GM10266 (cell line): Measurements from ENCODE around the gene PNPLA8.

Experiments used
- DNase-seq: peaks from one replicate; pipeline ENCODE4 v3.0.0; 2012; ENCODE audit errors: extremely low spot score
- TF ChIP-seq, protein P1 (sequence below): IDR thresholded peaks from 2 replicates; pipeline ENCODE4 v1.5.1; 2012; ENCODE audit warnings: mild to moderate bottlenecking, low read depth; ENCODE audit not compliant: control insufficient read depth, insufficient read depth; ENCODE audit errors: missing control alignments

The PNPLA8 gene

DNA sequence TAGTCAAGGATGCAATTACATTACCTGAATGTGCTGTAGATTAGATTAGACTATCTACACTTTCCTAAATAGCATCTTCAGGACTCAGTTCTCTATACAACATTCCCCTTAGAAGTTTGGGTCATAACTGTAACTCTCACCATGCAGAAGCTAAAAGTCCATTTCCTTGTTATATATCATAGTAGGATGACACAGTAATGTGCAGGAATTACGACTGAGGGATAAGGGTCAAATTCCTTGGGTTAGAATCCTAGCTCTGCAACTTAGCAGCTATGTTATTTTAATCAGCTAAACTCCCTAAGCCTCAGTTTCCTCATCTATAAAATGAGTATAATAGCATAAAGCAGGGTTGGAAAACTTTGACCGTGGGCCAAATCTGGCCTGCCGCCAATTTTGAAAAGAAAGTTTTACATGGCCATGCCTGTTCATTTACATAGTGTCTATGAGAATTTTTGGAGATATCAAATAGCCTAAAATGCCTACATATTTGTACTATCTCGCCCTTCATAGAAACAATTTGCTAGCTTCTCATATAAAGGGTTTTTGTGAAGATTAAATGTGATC lies 84.5 kb downstream of the PNPLA8 start:
- TF ChIP-seq, protein P1, sequence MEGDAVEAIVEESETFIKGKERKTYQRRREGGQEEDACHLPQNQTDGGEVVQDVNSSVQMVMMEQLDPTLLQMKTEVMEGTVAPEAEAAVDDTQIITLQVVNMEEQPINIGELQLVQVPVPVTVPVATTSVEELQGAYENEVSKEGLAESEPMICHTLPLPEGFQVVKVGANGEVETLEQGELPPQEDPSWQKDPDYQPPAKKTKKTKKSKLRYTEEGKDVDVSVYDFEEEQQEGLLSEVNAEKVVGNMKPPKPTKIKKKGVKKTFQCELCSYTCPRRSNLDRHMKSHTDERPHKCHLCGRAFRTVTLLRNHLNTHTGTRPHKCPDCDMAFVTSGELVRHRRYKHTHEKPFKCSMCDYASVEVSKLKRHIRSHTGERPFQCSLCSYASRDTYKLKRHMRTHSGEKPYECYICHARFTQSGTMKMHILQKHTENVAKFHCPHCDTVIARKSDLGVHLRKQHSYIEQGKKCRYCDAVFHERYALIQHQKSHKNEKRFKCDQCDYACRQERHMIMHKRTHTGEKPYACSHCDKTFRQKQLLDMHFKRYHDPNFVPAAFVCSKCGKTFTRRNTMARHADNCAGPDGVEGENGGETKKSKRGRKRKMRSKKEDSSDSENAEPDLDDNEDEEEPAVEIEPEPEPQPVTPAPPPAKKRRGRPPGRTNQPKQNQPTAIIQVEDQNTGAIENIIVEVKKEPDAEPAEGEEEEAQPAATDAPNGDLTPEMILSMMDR, result no peak
- DNase-seq, result no peak

DNA sequence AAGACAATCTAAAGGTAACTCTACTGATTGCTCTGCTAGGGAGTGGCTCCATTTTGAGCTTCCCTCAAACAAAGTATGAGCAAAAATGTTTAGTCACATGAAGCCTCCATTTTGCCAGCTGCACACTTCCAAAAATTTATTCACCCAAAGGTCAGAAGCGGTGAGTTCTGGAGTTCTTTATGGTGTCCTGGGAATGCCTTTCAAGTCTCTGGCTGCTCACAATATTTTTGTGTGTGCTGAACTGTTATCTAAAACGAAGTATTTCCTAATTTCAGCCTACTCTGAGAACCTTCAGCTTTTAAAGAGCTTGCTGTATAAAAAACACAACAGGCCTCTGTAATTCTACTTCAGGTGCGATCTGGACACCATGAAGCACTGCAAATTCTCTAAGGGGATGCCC lies 85.3 kb downstream of the PNPLA8 start:
- DNase-seq, result no peak

DNA sequence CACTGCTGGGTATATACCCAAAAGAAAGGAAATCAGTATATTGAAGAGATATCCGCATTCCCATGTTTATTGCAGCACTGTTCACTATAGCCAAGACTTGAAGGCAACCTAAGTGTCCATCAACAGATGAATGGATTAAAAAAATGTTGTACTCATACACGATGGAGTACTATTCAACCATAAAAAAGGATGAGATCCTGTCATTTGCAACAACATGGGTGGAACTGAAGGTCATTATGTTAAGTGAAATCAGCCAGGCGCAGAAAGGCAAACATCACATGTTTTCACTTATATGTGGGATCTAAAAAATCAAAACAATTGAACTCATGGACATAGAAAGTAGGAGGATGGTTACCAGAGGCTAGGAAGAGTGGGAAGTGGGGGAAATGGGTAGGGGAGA lies 89.0 kb downstream of the PNPLA8 start:
- TF ChIP-seq, protein P1, result no peak
- no peak for DNase-seq

More for the DNA sequence above, 85.3 kb downstream of the PNPLA8 start:
- TF ChIP-seq, protein P1, result no peak

DNA sequence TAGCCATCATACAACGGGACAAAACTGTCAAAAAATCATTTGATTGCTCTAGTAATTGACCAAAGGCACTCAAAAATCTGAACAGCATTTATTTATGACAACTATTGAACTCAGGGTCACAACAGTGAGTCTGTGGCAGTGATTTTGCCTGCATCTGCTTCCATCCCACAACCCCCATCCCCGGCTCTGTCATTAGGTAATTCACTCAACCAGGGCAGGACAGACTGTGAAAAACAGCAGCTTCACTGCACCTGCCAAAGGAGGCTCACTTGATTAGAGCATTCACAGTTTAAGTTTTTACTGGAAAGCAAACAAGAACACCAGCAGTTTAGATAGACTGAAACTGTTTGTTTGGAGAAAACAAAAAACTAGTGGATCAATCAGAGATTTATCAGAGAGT lies 91.9 kb downstream of the PNPLA8 start:
- DNase-seq, result no peak
- TF ChIP-seq, protein P1, result no peak

DNA sequence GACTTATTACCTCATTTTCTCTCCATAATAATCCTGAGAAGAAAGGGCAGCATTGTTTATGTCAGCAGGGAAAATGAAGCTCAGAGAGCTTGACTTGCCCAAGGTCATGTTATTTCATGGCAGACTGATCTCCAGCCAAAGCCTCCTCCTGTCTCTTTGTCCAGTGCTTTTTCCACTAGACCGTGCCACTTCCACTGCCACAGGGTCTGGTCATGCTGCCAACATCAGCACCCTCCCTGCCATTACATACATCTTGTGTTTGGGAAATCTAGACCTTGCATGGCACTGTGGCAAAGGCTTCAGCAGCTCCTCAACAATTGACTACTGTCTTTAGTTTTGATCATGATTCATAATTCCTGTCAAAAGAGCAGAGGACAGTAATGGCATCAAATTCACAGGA lies 94.8 kb downstream of the PNPLA8 start:
- TF ChIP-seq, protein P1, result no peak
- no peak for DNase-seq

DNA sequence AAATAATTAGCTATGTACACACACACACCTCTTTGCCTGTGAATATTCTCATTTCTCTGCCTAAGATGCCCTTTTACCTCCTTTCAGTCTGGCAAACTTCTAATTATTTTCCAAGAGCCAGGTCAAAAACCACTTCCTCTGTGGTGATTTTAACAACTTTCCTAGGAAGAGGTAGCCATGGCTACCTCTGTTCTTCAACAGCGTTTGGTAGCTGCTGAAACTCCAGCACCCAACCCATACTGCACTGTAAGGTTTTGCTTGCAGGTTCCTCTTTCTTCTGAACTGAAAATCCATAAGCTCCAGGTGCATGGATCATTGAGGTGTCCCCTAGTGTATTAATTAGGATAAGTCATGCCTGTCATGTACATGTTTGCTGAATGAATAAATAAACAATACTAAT lies 95.3 kb downstream of the PNPLA8 start:
- TF ChIP-seq, protein P1, result no peak

DNA sequence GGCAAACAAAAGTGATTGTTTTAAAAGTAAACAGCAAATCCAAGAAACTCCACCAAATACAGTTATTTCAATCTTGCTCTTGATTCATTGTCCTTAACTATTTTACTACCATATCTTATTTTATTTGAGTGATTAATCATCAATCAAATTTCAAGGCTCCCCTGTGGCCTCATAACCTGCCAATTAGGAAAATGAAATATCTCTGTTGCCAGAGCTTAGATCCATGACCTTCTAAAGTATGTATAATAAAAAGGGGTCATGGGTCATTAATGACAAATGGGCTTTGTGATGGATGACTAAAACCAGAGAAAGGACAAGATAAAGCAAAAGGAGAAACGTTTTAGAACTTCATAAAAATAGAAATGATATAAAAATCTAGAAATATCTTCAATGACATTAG lies 98.2 kb downstream of the PNPLA8 start:
- DNase-seq, result no peak
- TF ChIP-seq, protein P1, result no peak

More for the DNA sequence above, 95.3 kb downstream of the PNPLA8 start:
- DNase-seq, result no peak
